A549 (cell line): ENCODE data around the gene GOLGA6L2. TPM values are rescaled to one million over a fixed set of nuclear protein-coding genes. Genes with fewer than 3 reads are reported as not detected.
"Not testable (repeated sequence)": the region's sequence is repeated elsewhere in the genome, so short reads cannot be mapped to it uniquely, and the experiment has no call there.

Experiments
- ATAC-seq, 2 experiments: fragments of 200-7000 bp in 1 of 2; fragments of >200 bp in 1 of 2; cut with Nextera tagmentation in 1 of 2; cut with Tn5 transposase in 1 of 2; 3 replicates each; pipeline versions ENCODE4 v1.8.0 to v1.9.1; 2018 to 2020; ENCODE audit warnings: mild to moderate bottlenecking in 1 of 2, moderate library complexity in 1 of 2
- CTCF ChIA-PET: fragments of 300-600 bp; sonication (Branson Sonifier 250); formaldehyde crosslinking; extraction: SDS; loops from one replicate; lab custom pipeline; 2021; ENCODE audit warnings: antibody characterized with exemption, inconsistent platforms; lab: Yijun Ruan, JAX
- POLR2A ChIA-PET: fragments of 350-600 bp; formaldehyde crosslinking; extraction: SDS; loops from one replicate; lab custom pipeline; 2021; ENCODE audit warnings: antibody characterized with exemption, inconsistent platforms; lab: Yijun Ruan, JAX
- DNase-seq, 2 experiments: peaks; one replicate each; pipeline versions ENCODE4 v3.0.0 to v3.0.0-alpha.2; 2011 to 2016; ENCODE audit warnings: low read depth in 1 of 2, low spot score in 1 of 2
- FAIRE-seq: peaks from 2 replicates; lab custom pipeline; 2011; peaks lifted over from hg19 to GRCh38; lab: Jason Lieb, UNC
- H3K27ac ChIP-seq, 2 experiments: fragments of >200 bp; sonication (Bioruptor Twin); formaldehyde crosslinking; 3 replicates each; pipeline ENCODE4 v1.5.1; 2016 to 2017
- H3K4me1 ChIP-seq: fragments of >200 bp; sonication (Bioruptor Twin); formaldehyde crosslinking; 3 replicates; pipeline ENCODE4 v1.6.1; 2016
- H3K4me2 ChIP-seq: fragments of >200 bp; sonication (Bioruptor Twin); formaldehyde crosslinking; 3 replicates; pipeline ENCODE4 v1.6.1; 2016
- H3K4me3 ChIP-seq: fragments of >200 bp; sonication (Bioruptor Twin); formaldehyde crosslinking; 3 replicates; pipeline ENCODE4 v1.5.1; 2016
- H3K9me3 ChIP-seq: fragments of >200 bp; sonication (Bioruptor Twin); formaldehyde crosslinking; 3 replicates; pipeline ENCODE4 v1.6.1; 2016
- BHLHE40 ChIP-seq: IDR thresholded peaks from 2 replicates; pipeline ENCODE4 v1.6.1; 2012; ENCODE audit warnings: low read depth, low read length, inconsistent platforms
- CHD2 ChIP-seq: fragments of 150-350 bp; IDR thresholded peaks from 2 replicates; pipeline ENCODE4 v1.6.1; 2014; ENCODE audit warnings: low read length; ENCODE audit not compliant: partially characterized antibody
- EHF ChIP-seq: fragments of 250-450 bp; sonication (Bioruptor Pico); IDR thresholded peaks from 2 replicates; pipeline ENCODE4 v1.5.0; 2020; ENCODE audit warnings: mild to moderate bottlenecking
- ESRRA ChIP-seq: fragments of 150-350 bp; IDR thresholded peaks from 2 replicates; pipeline ENCODE4 v1.6.1; 2014; ENCODE audit warnings: mild to moderate bottlenecking, low read length, borderline replicate concordance
- GATA3 ChIP-seq: IDR thresholded peaks from 2 replicates; pipeline ENCODE4 v1.6.1; 2012; ENCODE audit warnings: borderline replicate concordance
- HDAC2 ChIP-seq: fragments of 200-600 bp; sonication (generic); IDR thresholded peaks from 2 replicates; pipeline ENCODE4 v1.6.1; 2016
- HOXA7 ChIP-seq: fragments of 250-450 bp; sonication (Bioruptor Pico); IDR thresholded peaks from 2 replicates; pipeline ENCODE4 v1.5.0; 2020; ENCODE audit warnings: mild to moderate bottlenecking, moderate library complexity
- KDM1A ChIP-seq: fragments of 200-600 bp; sonication (generic); IDR thresholded peaks from 2 replicates; pipeline ENCODE4 v1.6.1; 2016; ENCODE audit warnings: low read depth, mild to moderate bottlenecking
- MAZ ChIP-seq: fragments of 150-350 bp; IDR thresholded peaks from 2 replicates; pipeline ENCODE4 v1.6.1; 2014; ENCODE audit warnings: antibody characterized with exemption, low read depth, low read length, borderline replicate concordance
- MYC ChIP-seq: IDR thresholded peaks from 2 replicates; pipeline ENCODE4 v1.6.1; 2012; ENCODE audit warnings: mild to moderate bottlenecking, inconsistent platforms, low read length, improper control_type of control experiment, borderline replicate concordance
- PHF8 ChIP-seq: fragments of 200-600 bp; sonication (generic); IDR thresholded peaks from 2 replicates; pipeline ENCODE4 v1.6.1; 2016; ENCODE audit warnings: low read depth, mild to moderate bottlenecking, antibody characterized with exemption, moderate library complexity, borderline replicate concordance
- POLR2A ChIP-seq: IDR thresholded peaks from 2 replicates; pipeline ENCODE4 v1.6.1; 2012; ENCODE audit warnings: mild to moderate bottlenecking, low read length
- RAD21 ChIP-seq, 2 experiments: fragments of >200 bp in 1 of 2; sonication (Bioruptor Twin) in 1 of 2; formaldehyde crosslinking in 1 of 2; IDR thresholded peaks in 1 of 2; conservative IDR thresholded peaks in 1 of 2; 2 replicates in 1 of 2; 3 replicates in 1 of 2; pipeline ENCODE4 v1.6.1; 2012 to 2018; ENCODE audit warnings: inconsistent platforms in 1 of 2
- SREBF2 ChIP-seq: fragments of 450-650 bp; IDR thresholded peaks from 2 replicates; pipeline ENCODE4 v1.6.1; 2014; ENCODE audit warnings: mild to moderate bottlenecking, moderate library complexity
- ZSCAN20 ChIP-seq: fragments of 250-450 bp; sonication (Bioruptor Pico); IDR thresholded peaks from 2 replicates; pipeline ENCODE4 v1.8.0; 2022; ENCODE audit warnings: mild to moderate bottlenecking, moderate library complexity
- WGBS: methylation state at CpG from one replicate; pipeline ENCODE4 v1.1.6; 2017; ENCODE audit errors: missing lambda C conversion rate; 5-methylcytosine and 5-hydroxymethylcytosine counted together
- polyA plus RNA-seq, 4 experiments: library from polyadenylated mRNA; depleted of rRNA in 3 of 4; stranded (reverse); fragments of >200 nt; fragmentation: RNase III in 1 of 4; extraction: RNeasy Plus Mini Kit Qiagen cat#74134 plus additional on column Dnase treatment in 1 of 4; gene quantifications; 2 replicates in 3 of 4; 3 replicates in 1 of 4; pipeline ENCODE4 v1.2.3, GENCODE V29; 2011 to 2017
- TF ChIP-seq, protein P1 (sequence below): IDR thresholded peaks from 2 replicates; pipeline ENCODE4 v1.6.1; 2012; ENCODE audit warnings: low read depth, borderline replicate concordance
- TF ChIP-seq, protein P2 (sequence below): fragments of >200 bp; sonication (Bioruptor Twin); formaldehyde crosslinking; IDR thresholded peaks from 2 replicates; pipeline ENCODE4 v1.6.1; 2016
- TF ChIP-seq, protein P3 (sequence below): fragments of 250-450 bp; sonication (Bioruptor Pico); IDR thresholded peaks from 2 replicates; pipeline ENCODE4 v1.5.0; 2021; ENCODE audit warnings: mild to moderate bottlenecking, moderate library complexity, borderline replicate concordance
- TF ChIP-seq, protein P4 (sequence below): fragments of >200 bp; sonication (Bioruptor Twin); formaldehyde crosslinking; IDR thresholded peaks from 3 replicates; pipeline ENCODE4 v1.5.1; 2016
- TF ChIP-seq, protein P5 (sequence below): IDR thresholded peaks from 2 replicates; pipeline ENCODE4 v1.6.1; 2012

The GOLGA6L2 gene
- polyA plus RNA-seq, 2 of the 4 experiments (the other 2 are of a cell fraction) = 0.03 TPM; not detected in 1

DNA sequence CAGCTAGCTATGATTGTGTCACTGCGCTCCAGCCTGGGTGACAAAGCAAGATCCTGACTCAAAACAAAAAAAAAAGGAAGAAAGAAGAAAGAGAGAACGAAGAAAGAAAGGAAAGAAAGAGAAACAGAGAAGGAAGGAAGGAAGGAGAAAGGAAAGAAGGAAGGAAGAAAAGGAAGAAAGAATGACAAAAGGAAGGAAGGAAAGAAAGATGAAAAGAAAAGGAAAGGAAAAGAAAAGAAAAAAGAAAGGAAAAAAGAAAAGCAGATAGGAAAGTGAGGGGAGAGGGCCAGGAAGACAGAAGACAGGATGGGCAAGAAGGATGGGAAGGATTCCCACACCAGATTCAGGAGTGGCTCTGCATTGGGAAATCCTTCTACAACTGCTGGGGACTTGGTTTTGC is 44.9 kb downstream of the GOLGA6L2 start (continued):
- TF ChIP-seq, protein P1, sequence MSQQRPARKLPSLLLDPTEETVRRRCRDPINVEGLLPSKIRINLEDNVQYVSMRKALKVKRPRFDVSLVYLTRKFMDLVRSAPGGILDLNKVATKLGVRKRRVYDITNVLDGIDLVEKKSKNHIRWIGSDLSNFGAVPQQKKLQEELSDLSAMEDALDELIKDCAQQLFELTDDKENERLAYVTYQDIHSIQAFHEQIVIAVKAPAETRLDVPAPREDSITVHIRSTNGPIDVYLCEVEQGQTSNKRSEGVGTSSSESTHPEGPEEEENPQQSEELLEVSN = no peak
- TF ChIP-seq ESRRA = no peak
- no peak for TF ChIP-seq POLR2A

DNA sequence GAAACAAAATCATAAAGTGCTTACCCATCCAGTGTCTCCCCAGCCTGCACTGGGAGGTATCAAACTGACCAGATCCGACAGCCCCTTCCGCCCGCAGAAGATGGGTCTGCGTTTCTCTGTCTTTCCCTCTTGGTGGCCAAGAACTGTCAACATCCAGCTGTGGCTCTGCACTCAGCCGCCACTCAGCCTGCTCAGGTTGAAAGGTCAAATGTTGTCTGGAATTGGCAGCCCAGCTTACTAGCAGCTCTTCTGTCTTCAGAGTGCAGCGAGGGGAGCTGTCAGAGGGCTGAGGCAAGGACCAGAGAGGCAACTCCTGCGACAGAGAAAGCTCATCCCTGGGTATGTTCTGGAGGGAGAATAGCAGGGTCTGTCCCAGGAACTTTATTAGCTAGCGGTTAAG is 45.4 kb downstream of the GOLGA6L2 start:
- FAIRE-seq = no peak
- ChIA-PET CTCF (no interaction called here), POLR2A (no interaction called here)
- 74% methylated on average over 7 of the region's 8 CpGs for WGBS
- Histone ChIP-seq H3K4me2 (no peak overlapping the region), H3K4me3 (no peak overlapping the region), H3K4me1 (no peaks in the 10 kb centered on the region), H3K27ac (no peak overlapping the region), H3K9me3 (peaks cover 5% of the 10 kb centered on the region; the same call in 1 of the 3 replicates)
- TF ChIP-seq, protein P1 = no peak
- no peak for TF ChIP-seq EHF
- no peak for TF ChIP-seq SREBF2
- TF ChIP-seq, protein P2, sequence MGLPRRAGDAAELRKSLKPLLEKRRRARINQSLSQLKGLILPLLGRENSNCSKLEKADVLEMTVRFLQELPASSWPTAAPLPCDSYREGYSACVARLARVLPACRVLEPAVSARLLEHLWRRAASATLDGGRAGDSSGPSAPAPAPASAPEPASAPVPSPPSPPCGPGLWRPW = no peak
- no peak for TF ChIP-seq MYC
- TF ChIP-seq, protein P3, sequence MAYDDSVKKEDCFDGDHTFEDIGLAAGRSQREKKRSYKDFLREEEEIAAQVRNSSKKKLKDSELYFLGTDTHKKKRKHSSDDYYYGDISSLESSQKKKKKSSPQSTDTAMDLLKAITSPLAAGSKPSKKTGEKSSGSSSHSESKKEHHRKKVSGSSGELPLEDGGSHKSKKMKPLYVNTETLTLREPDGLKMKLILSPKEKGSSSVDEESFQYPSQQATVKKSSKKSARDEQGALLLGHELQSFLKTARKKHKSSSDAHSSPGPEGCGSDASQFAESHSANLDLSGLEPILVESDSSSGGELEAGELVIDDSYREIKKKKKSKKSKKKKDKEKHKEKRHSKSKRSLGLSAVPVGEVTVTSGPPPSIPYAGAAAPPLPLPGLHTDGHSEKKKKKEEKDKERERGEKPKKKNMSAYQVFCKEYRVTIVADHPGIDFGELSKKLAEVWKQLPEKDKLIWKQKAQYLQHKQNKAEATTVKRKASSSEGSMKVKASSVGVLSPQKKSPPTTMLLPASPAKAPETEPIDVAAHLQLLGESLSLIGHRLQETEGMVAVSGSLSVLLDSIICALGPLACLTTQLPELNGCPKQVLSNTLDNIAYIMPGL (CRISPR knock-in tag) = no peak
- no peak for TF ChIP-seq GATA3
- no peak for TF ChIP-seq KDM1A
- no peak for TF ChIP-seq PHF8
- no peak for DNase-seq
- ATAC-seq = no peak; a peak in 1 of 6 replicates

DNA sequence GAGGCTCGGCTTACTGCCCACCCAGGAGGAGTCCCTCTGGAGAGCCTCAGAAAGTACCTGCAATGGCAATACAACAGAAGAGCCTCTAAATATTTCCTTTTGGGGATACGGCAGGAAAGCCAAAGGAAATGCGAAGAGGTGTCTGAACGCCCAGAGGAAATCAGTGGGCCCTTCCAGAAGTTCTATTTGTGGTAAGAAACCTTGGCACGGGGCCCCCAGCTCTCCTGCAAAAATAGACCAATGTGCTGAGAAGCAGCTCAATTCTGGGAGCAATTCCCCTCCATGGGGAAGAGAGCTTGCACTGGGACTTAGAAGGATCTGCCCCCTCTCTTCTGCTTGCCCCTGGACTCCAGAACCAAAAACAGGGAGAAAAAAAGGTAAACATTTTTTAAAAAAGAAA is 47.8 kb downstream of the GOLGA6L2 start:
- H3K9me3 ChIP-seq, H3K4me2 ChIP-seq, FAIRE-seq, H3K27ac ChIP-seq, ATAC-seq, POLR2A ChIA-PET, CTCF ChIA-PET, DNase-seq, H3K4me3 ChIP-seq: not testable (repeated sequence)
- peaks cover 18% of the 10 kb centered on the region for H3K4me1 ChIP-seq
- 66% methylated on average over 5 of the region's 5 CpGs for WGBS

DNA sequence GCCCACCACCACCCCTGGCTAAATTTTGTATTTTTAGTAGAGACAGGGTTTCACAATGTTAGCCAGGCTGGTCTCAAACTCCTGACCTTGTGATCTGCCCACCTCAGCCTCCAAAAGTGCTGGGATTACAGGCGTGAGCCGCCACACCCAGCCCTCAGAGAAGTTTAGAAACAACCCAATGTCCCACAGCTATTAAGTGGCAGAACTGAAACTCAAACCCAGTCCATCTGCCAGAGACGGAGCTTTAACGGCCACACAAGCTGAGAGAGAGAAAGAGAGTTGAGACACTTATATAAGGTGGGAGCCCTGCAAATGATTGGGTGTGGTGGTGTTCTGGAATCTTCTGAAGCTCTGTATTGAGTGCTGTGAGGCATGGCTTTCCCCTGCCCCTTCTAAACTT is 48.7 kb downstream of the GOLGA6L2 start:
- POLR2A ChIA-PET, ATAC-seq, H3K27ac ChIP-seq, H3K9me3 ChIP-seq, H3K4me2 ChIP-seq, FAIRE-seq, H3K4me3 ChIP-seq, CTCF ChIA-PET, DNase-seq: not testable (repeated sequence)
- WGBS = 93% methylated on average over 4 of the region's 4 CpGs
- H3K4me1 ChIP-seq = peaks cover 18% of the 10 kb centered on the region

DNA sequence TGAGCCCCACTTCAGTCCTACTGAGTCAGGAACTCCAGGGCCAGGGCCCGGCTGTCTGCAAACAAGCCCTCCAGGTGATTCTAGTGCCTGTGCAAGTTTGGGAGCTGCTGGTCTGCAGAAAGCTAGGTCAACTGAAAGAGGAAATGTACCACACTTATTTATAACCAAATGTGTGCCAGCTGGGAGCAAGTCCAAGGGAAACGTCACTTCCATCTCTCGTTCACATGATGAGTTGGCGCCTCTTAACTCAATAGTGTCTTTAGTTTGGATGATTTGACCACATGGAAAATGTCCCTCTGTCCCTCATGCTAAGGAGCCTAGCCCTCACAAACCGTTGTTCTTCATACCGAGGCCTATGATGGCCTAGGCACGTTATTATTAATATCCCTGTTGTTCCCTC is 49.3 kb downstream of the GOLGA6L2 start:
- H3K9me3 ChIP-seq = no peaks in the 10 kb centered on the region
- FAIRE-seq (no peak), DNase-seq (no peak), ATAC-seq (no peak)
- H3K4me3 ChIP-seq = no peak overlapping the region
- WGBS = 78% methylated on average over 7 of the region's 7 CpGs
- peaks cover 18% of the 10 kb centered on the region for H3K4me1 ChIP-seq
- ChIA-PET CTCF (no interaction called here), POLR2A (no interaction called here)
- H3K4me2 ChIP-seq = no peak overlapping the region
- H3K27ac ChIP-seq = no peak overlapping the region
- no peak for TF ChIP-seq CHD2
- no peak for TF ChIP-seq HDAC2
- TF ChIP-seq MAZ = no peak
- TF ChIP-seq, protein P4, sequence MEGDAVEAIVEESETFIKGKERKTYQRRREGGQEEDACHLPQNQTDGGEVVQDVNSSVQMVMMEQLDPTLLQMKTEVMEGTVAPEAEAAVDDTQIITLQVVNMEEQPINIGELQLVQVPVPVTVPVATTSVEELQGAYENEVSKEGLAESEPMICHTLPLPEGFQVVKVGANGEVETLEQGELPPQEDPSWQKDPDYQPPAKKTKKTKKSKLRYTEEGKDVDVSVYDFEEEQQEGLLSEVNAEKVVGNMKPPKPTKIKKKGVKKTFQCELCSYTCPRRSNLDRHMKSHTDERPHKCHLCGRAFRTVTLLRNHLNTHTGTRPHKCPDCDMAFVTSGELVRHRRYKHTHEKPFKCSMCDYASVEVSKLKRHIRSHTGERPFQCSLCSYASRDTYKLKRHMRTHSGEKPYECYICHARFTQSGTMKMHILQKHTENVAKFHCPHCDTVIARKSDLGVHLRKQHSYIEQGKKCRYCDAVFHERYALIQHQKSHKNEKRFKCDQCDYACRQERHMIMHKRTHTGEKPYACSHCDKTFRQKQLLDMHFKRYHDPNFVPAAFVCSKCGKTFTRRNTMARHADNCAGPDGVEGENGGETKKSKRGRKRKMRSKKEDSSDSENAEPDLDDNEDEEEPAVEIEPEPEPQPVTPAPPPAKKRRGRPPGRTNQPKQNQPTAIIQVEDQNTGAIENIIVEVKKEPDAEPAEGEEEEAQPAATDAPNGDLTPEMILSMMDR = no peak
- TF ChIP-seq KDM1A = no peak
- no peak for TF ChIP-seq BHLHE40
- no peak for TF ChIP-seq RAD21 (conservative IDR thresholded peaks at IDR 0.05 in 1 of 2, IDR thresholded peaks at IDR 0.05 in 1 of 2)
- TF ChIP-seq, protein P3 (CRISPR knock-in tag) = no peak
- TF ChIP-seq, protein P5, sequence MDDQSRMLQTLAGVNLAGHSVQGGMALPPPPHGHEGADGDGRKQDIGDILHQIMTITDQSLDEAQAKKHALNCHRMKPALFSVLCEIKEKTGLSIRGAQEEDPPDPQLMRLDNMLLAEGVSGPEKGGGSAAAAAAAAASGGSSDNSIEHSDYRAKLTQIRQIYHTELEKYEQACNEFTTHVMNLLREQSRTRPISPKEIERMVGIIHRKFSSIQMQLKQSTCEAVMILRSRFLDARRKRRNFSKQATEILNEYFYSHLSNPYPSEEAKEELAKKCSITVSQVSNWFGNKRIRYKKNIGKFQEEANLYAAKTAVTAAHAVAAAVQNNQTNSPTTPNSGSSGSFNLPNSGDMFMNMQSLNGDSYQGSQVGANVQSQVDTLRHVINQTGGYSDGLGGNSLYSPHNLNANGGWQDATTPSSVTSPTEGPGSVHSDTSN = no peak
- TF ChIP-seq HOXA7 (CRISPR knock-in tag) = no peak
- TF ChIP-seq ZSCAN20 (CRISPR knock-in tag) = no peak
